Measurements from ENCODE around the gene DNAJB4.
A peak's percentile ranks its signal among the peaks of the same experiment; 100 is the strongest.

Gene DNAJB4

GRCh38 chr1:78004719-78005447, at the start of gene DNAJB4:
TSS of gene DNAJB4 (plus strand) at chr1:78004939. CDS start at chr1:78005111, 172 bp downstream.
- TF ChIP-seq, protein P1, sequence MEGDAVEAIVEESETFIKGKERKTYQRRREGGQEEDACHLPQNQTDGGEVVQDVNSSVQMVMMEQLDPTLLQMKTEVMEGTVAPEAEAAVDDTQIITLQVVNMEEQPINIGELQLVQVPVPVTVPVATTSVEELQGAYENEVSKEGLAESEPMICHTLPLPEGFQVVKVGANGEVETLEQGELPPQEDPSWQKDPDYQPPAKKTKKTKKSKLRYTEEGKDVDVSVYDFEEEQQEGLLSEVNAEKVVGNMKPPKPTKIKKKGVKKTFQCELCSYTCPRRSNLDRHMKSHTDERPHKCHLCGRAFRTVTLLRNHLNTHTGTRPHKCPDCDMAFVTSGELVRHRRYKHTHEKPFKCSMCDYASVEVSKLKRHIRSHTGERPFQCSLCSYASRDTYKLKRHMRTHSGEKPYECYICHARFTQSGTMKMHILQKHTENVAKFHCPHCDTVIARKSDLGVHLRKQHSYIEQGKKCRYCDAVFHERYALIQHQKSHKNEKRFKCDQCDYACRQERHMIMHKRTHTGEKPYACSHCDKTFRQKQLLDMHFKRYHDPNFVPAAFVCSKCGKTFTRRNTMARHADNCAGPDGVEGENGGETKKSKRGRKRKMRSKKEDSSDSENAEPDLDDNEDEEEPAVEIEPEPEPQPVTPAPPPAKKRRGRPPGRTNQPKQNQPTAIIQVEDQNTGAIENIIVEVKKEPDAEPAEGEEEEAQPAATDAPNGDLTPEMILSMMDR (IDR thresholded peaks at IDR 0.05; ENCODE audit: low read depth, low read length), result no peak
- H3K4me3 ChIP-seq (ENCODE audit: low read depth, low read length), result peak within 1 kb of the TSS; percentile 74

DNA sequence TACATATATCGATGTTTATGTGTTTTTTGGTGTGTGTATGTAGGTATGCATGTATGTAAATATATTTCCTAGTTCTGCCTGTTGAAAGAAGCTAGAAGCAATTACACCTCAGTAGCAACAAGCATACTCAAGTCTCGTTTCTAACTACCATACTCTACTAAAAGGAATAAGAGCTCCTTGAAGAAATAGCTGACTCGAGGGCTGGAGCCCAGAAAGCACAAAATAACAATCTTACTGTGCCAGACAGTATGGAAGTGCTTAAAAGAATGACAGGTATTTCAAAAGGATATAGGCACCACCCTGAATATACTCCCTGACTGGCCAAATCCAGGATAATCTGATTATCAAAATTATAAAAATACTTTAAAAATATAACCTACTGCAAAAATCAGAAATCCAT, 49.0 kb upstream of the DNAJB4 start:
- TF ChIP-seq, protein P1 (IDR thresholded peaks at IDR 0.05; ENCODE audit: low read depth, low read length), result no peak
- H3K4me3 ChIP-seq (ENCODE audit: low read depth, low read length), result no peak overlapping the region

DNA sequence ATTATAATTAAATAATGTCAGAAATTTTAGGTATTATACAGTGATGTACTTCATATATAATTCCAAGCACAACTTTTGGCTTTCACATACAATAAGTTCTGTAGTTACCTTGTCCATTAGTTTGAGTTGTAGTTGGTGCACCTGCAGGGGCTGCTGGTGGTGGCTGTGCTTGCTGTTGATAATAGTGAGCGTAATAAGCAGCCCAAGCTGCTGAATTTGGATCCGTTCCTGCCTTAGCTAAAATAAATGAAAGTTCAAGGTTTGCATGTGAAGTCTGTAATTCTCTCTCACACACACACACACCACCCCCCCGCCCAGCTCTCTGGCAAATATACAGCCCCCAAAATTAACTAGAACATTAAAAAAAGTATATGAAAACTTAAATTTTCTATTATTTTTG, 48.3 kb upstream of the DNAJB4 start:
- H3K4me3 ChIP-seq (ENCODE audit: low read depth, low read length), result no peak overlapping the region
- TF ChIP-seq, protein P1 (IDR thresholded peaks at IDR 0.05; ENCODE audit: low read depth, low read length), result no peak

GRCh38 chr1:77958391-77958790, 46.3 kb upstream of the DNAJB4 start:
- H3K4me3 ChIP-seq (ENCODE audit: low read depth, low read length), result no peak overlapping the region
- TF ChIP-seq, protein P1 (IDR thresholded peaks at IDR 0.05; ENCODE audit: low read depth, low read length), result no peak

GRCh38 chr1:77958850-77959249, 45.9 kb upstream of the DNAJB4 start:
- no peak overlapping the region for H3K4me3 ChIP-seq (ENCODE audit: low read depth, low read length)
- TF ChIP-seq, protein P1 (IDR thresholded peaks at IDR 0.05; ENCODE audit: low read depth, low read length), result no peak

DNA sequence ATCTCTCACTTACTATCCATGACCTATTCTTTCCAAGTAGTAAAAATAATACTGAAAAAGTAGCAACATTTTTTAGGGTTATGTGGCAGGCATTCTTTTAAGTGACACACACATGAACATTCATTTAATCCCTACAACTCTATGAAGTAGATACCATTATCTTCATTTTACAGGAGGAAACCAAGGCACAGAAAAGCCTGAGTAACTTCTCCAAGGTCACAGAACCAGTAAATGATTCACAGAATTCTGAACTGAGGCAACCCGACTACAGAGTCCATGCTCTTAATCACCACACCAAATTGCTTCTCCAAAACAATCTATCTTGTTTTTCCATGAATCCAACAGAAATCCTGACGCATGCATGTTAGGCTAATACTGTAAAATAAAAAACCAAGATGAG, 43.3 kb upstream of the DNAJB4 start:
- TF ChIP-seq, protein P1 (IDR thresholded peaks at IDR 0.05; ENCODE audit: low read depth, low read length), result no peak
- no peak overlapping the region for H3K4me3 ChIP-seq (ENCODE audit: low read depth, low read length)

- TF ChIP-seq, protein P1 (IDR thresholded peaks at IDR 0.05; ENCODE audit: low read depth, low read length), result no peak
- H3K4me3 ChIP-seq (ENCODE audit: low read depth, low read length), result no peak overlapping the region
Observed at GRCh38 chr1:77966291-77966690, 38.4 kb upstream of the DNAJB4 start.

Measured in WI38 (cell line).